BJ (cell line): ENCODE measurements around the gene ITGA5. TPM values are rescaled to one million over a fixed set of nuclear protein-coding genes. Genes with fewer than 3 reads are reported as not detected.

Experiments
- CTCF ChIA-PET: fragments of 350-600 bp; formaldehyde crosslinking; extraction: SDS; loops from one replicate; lab custom pipeline; 2021; ENCODE audit warnings: antibody characterized with exemption, inconsistent platforms; lab: Yijun Ruan, JAX
- POLR2A ChIA-PET: fragments of 300-600 bp; sonication (Branson Sonifier 250); formaldehyde crosslinking; extraction: SDS; loops from one replicate; lab custom pipeline; 2021; ENCODE audit warnings: antibody characterized with exemption; lab: Charles Lee
- DNase-seq: peaks from one replicate; pipeline ENCODE4 v3.0.0-alpha.2; 2011; ENCODE audit warnings: low read depth
- H3K27me3 ChIP-seq: 2 replicates; pipeline ENCODE4 v1.6.0; 2011; ENCODE audit warnings: low read length; ENCODE audit not compliant: control insufficient read depth, insufficient read depth
- H3K36me3 ChIP-seq: 2 replicates; pipeline ENCODE4 v1.5.1; 2011; ENCODE audit warnings: low read length; ENCODE audit not compliant: control insufficient read depth, insufficient read depth
- H3K4me3 ChIP-seq: 2 replicates; pipeline ENCODE4 v1.5.1; 2011; ENCODE audit warnings: low read depth, mild to moderate bottlenecking, control low read depth, low read length
- polyA plus RNA-seq: library from polyadenylated mRNA; depleted of rRNA; stranded (reverse); fragments of >200 nt; gene quantifications from 2 replicates; pipeline ENCODE4 v1.2.3, GENCODE V29; 2011
- TF ChIP-seq, protein P1 (sequence below): IDR thresholded peaks from 2 replicates; pipeline ENCODE4 v1.5.1; 2011; ENCODE audit warnings: low read depth, mild to moderate bottlenecking, control low read depth, inconsistent platforms, low read length, moderate library complexity; ENCODE audit not compliant: insufficient read depth

ITGA5 gene
- polyA plus RNA-seq, 1 experiment: 375 TPM

DNA sequence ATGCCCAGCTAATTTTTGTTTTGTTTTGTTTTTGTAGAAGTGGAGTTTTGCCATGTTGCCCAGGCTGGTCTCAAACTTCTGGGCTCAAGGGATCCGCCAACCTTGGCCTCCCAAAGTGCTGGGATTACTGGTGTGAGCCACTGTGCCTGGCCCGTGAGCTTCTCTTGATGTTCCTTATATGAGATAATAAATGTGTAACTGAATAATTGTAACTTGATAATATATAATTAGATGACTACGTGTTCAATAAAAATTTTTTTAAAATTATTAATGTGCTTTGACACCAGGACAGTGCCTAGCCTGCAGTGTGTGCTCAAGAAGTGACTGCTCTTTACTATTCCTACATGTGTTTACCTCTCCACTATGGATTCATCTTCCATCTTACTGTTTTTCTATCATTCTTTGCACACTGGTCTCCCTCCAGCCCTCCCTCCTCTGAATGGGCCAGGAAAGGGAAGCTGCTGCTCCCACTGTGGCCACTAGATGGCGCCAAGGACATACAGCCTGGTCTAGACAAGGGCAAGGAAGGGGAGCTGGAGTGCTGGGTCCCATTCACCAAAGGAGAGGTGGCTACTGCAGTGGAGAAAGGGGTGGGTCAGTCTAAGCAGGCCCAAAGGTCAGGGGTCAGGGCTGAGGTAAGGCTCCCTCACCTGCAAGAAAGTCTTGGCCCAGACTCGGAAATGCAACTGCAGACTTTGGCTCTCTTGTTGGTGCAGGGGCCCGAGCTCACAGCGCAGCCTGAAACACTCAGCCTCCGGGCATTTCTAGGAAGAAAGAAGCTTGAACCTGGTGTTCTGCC is 19.9 kb downstream of the ITGA5 start:
- Histone ChIP-seq H3K4me3 (no peak overlapping the region), H3K27me3 (no peaks in the 10 kb centered on the region), H3K36me3 (peaks cover 62% of the 10 kb centered on the region)
- CTCF ChIA-PET: interaction anchor here (0.6 to 12.3 kb wide), 30 partner anchors 9 to 183 kb away, joined by 3 to 643 read pairs (median 4); partner anchors contain the start of genes ITGA5, NFE2 and ZNF385A
- DNase-seq: no peak
- TF ChIP-seq, protein P1, sequence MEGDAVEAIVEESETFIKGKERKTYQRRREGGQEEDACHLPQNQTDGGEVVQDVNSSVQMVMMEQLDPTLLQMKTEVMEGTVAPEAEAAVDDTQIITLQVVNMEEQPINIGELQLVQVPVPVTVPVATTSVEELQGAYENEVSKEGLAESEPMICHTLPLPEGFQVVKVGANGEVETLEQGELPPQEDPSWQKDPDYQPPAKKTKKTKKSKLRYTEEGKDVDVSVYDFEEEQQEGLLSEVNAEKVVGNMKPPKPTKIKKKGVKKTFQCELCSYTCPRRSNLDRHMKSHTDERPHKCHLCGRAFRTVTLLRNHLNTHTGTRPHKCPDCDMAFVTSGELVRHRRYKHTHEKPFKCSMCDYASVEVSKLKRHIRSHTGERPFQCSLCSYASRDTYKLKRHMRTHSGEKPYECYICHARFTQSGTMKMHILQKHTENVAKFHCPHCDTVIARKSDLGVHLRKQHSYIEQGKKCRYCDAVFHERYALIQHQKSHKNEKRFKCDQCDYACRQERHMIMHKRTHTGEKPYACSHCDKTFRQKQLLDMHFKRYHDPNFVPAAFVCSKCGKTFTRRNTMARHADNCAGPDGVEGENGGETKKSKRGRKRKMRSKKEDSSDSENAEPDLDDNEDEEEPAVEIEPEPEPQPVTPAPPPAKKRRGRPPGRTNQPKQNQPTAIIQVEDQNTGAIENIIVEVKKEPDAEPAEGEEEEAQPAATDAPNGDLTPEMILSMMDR: peak; percentile 100
- POLR2A ChIA-PET: interaction anchor here (0.6 to 1.1 kb wide), 2 partner anchors 33 to 40 kb away, joined by 3 read pairs; no protein-coding TSS in a partner anchor

DNA sequence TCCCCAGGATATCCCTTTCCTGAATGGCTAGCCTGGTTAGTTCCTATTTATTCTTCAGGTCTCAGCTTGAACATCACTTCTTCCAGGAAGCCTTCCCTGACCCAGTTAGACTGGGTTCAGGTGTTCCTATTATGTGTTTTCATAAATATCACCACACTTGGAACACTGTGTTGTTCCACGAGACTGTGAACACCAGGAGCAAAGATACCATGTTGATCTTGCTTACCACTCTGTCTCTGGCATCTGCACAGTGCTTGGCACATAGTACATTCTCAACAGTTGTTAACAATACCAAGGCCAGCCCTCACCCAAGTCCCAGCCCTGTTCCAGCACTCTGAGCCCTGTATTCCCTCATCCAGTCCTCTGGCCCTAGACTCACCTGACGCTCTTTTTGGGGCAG is 20.8 kb downstream of the ITGA5 start:
- TF ChIP-seq, protein P1: no peak
- H3K36me3 ChIP-seq: peaks cover 54% of the 10 kb centered on the region
- CTCF ChIA-PET: interaction anchor here (1.4 to 12.3 kb wide), 5 partner anchors 15 to 40 kb away, joined by 3 to 643 read pairs (median 41); partner anchors contain the start of gene ITGA5
- H3K4me3 ChIP-seq: no peak overlapping the region
- no peaks in the 10 kb centered on the region for H3K27me3 ChIP-seq
- no peak for DNase-seq
- POLR2A ChIA-PET: no interaction called here

DNA sequence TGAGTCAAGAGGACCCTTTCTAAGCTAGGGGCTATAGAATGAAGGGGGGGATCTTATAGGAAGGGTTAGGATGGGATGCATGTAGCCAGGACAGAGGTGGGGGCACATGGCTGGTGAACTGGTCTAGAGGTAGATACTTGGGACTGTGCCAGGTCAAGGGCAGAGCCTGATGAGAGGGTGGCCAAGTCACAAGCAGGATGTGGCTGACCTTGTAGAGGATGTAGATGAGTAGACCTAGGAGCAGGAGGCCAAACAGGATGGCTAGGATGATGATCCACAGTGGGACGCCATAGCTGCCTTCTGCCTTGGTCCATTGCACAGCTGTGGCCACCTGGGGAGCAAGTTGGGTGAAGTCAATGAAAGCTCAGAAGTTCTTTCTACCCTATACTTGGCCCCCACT is 21.9 kb downstream of the ITGA5 start:
- Histone ChIP-seq H3K27me3 (no peaks in the 10 kb centered on the region), H3K4me3 (no peak overlapping the region), H3K36me3 (peaks cover 52% of the 10 kb centered on the region)
- ChIA-PET POLR2A (no interaction called here), CTCF (interaction anchor here (0.6 to 12.3 kb wide), 5 partner anchors 9 to 41 kb away, joined by 3 to 643 read pairs (median 3); no protein-coding TSS in a partner anchor)
- DNase-seq: no peak
- TF ChIP-seq, protein P1: no peak

DNA sequence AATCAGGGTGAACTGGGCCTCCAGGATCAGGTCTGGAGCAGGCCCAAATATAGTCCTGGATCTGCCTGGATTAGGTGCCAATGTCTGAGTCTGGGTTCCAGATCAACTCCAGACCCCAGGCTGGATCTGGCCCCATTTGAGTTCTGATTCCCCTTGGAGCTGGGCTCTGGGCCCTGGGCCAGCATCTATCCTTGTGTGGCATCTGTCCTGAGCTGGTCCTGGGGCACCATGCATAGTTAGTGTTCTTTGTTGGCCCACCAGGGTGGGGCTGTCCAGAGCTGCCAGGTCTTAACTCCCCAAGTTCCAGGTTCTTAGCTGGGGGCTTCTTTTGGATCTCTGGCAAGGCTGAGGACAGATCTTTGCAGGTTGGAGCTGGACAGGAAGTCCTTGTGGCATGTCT is 23.5 kb downstream of the ITGA5 start:
- H3K27me3 ChIP-seq: no peaks in the 10 kb centered on the region
- DNase-seq: no peak
- TF ChIP-seq, protein P1: no peak
- POLR2A ChIA-PET: no interaction called here
- no peak overlapping the region for H3K4me3 ChIP-seq
- CTCF ChIA-PET: interaction anchor here (0.6 to 12.3 kb wide), 10 partner anchors 9 to 210 kb away, joined by 3 to 643 read pairs (median 4); no protein-coding TSS in a partner anchor
- H3K36me3 ChIP-seq: peaks cover 37% of the 10 kb centered on the region

DNA sequence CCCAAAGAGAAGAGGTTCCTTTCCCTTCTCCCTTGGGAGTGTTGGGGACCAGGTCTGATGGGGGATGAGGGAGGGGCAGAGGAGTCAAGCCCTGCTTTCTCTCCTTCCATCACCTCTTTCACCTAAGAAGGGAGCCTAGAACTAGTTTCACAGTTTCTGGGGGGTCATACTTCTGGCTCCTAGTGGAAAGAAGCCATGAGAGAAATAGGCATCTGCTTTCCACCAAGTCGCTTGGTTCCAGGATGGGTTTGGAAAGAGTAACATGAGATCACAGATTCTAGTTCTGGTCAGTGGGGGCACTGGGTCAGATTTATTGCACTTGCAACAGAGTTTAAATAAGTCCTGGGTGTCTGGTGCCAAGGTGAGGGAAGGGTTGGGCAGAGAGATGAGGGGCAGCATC is 24.1 kb downstream of the ITGA5 start:
- POLR2A ChIA-PET: no interaction called here
- H3K4me3 ChIP-seq: no peak overlapping the region
- CTCF ChIA-PET: interaction anchor here (0.8 to 12.3 kb wide), 4 partner anchors 13 to 43 kb away, joined by 3 to 643 read pairs (median 4); no protein-coding TSS in a partner anchor
- no peak for DNase-seq
- H3K27me3 ChIP-seq: no peaks in the 10 kb centered on the region
- H3K36me3 ChIP-seq: peaks cover 36% of the 10 kb centered on the region
- TF ChIP-seq, protein P1: no peak
